SU-DHL-6 (cell line): ENCODE data around the gene LLGL2.

Experiments used
- H2AFZ ChIP-seq: fragments of 200-600 bp; sonication (generic); 2 replicates; pipeline ENCODE4 v1.6.1; 2014; ENCODE audit warnings: low read depth, mild to moderate bottlenecking, moderate library complexity, mixed read lengths, antibody characterized with exemption, low read length; ENCODE audit not compliant: severe bottlenecking
- H3F3A ChIP-seq: fragments of 200-600 bp; shearing (Covaris generic); 2 replicates; pipeline ENCODE4 v1.6.0; 2016; ENCODE audit warnings: antibody characterized with exemption, mild to moderate bottlenecking; ENCODE audit not compliant: insufficient read depth
- H3K27ac ChIP-seq: fragments of 200-600 bp; sonication (generic); 2 replicates; pipeline ENCODE4 v1.5.1; 2016; ENCODE audit warnings: low read depth, mild to moderate bottlenecking, low read length, moderate library complexity, mixed read lengths
- H3K27me3 ChIP-seq: fragments of 200-600 bp; sonication (generic), shearing (Covaris generic); 2 replicates; pipeline ENCODE4 v1.6.0; 2014; ENCODE audit warnings: mild to moderate bottlenecking, low read length
- H3K36me3 ChIP-seq: fragments of 200-600 bp; sonication (generic); 2 replicates; pipeline ENCODE4 v1.6.1; 2014; ENCODE audit warnings: mild to moderate bottlenecking, low read length, mixed read lengths
- H3K4me2 ChIP-seq: fragments of 300-600, 200-600 bp; shearing (Covaris generic), sonication (generic); 2 replicates; pipeline ENCODE4 v1.6.0; 2014; ENCODE audit warnings: low read length, low read depth, mild to moderate bottlenecking; ENCODE audit not compliant: poor library complexity, severe bottlenecking
- H3K4me3 ChIP-seq: fragments of 200-600 bp; sonication (generic); 2 replicates; pipeline ENCODE4 v1.5.1; 2014; ENCODE audit warnings: antibody characterized with exemption, low read length, mild to moderate bottlenecking, mixed read lengths; ENCODE audit not compliant: insufficient read depth, poor library complexity, severe bottlenecking
- H3K79me2 ChIP-seq: fragments of 200-600 bp; sonication (generic); 2 replicates; pipeline ENCODE4 v1.6.1; 2014; ENCODE audit warnings: mild to moderate bottlenecking, low read length, moderate library complexity; ENCODE audit not compliant: insufficient read depth
- H3K9ac ChIP-seq: fragments of 200-600 bp; sonication (generic); 2 replicates; pipeline ENCODE4 v1.7.0; 2014; ENCODE audit warnings: mild to moderate bottlenecking, low read length
- H3K9me2 ChIP-seq: fragments of 200-600 bp; sonication (generic); replicated peaks from 2 replicates; pipeline ENCODE4 v1.6.1; 2014; ENCODE audit warnings: low read length; ENCODE audit not compliant: insufficient read depth
- H3K9me3 ChIP-seq: fragments of 200-600 bp; sonication (generic); 2 replicates; pipeline ENCODE4 v1.6.1; 2014; ENCODE audit warnings: low read length, mixed read lengths; ENCODE audit not compliant: insufficient read depth
- H4K20me1 ChIP-seq: fragments of 200-600 bp; sonication (generic); 2 replicates; pipeline ENCODE4 v1.6.1; 2014; ENCODE audit warnings: low read depth, mild to moderate bottlenecking, antibody characterized with exemption, low read length, moderate library complexity, mixed read lengths
- EZH2phosphoT487 ChIP-seq: fragments of 200-600 bp; sonication (generic), shearing (Covaris generic); conservative IDR thresholded peaks from 2 replicates; pipeline ENCODE4 v1.6.1; 2018; ENCODE audit warnings: mild to moderate bottlenecking, antibody characterized with exemption, low read length, moderate library complexity, mixed read lengths
- TF ChIP-seq, protein P1 (sequence below): fragments of 200-600 bp; sonication (generic); IDR thresholded peaks from one replicate; pipeline ENCODE4 v1.5.1; 2017; ENCODE audit warnings: antibody characterized with exemption, mild to moderate bottlenecking, low read length, moderate library complexity; ENCODE audit not compliant: insufficient read depth, poor library complexity, severe bottlenecking

LLGL2 gene

DNA sequence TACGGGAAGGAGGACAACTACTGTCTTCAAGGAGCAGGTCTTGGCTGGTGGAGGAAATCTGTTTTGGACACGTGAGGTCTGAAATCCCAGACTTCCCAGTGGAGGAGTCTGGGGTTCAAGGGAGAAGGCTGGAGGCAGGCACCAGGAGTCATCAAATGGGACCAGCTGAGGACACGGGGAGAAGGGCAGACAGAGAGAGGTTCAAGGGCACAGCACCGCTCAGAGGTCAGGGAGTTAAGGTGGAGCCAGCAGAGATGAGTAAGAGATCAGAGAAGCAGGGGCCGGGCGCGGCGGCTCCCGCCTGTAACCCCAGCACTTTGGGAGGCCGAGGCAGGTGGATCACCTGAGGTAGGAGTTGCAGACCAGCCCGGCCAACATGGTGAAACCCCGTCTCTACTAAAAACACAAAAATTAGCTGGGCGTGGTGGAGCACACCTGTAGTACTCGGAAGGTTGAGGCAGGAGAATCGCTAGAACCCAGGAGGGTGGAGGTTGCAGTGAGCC lies 97.3 kb downstream of the LLGL2 start:
- Histone ChIP-seq H3K36me3 (no peaks in the 10 kb centered on the region), H3K27ac (no peak overlapping the region), H4K20me1 (no peaks in the 10 kb centered on the region), H3K79me2 (no peaks in the 10 kb centered on the region), H3K27me3 (no peaks in the 10 kb centered on the region), H3K9ac (no peak overlapping the region), H3K9me3 (no peaks in the 10 kb centered on the region), H3K9me2 (no peaks in the 10 kb centered on the region), H2AFZ (no peak overlapping the region), H3K4me3 (no peak overlapping the region), H3F3A (no peaks in the 10 kb centered on the region), H3K4me2 (no peak overlapping the region)
- no peak for TF ChIP-seq EZH2phosphoT487
- TF ChIP-seq, protein P1, sequence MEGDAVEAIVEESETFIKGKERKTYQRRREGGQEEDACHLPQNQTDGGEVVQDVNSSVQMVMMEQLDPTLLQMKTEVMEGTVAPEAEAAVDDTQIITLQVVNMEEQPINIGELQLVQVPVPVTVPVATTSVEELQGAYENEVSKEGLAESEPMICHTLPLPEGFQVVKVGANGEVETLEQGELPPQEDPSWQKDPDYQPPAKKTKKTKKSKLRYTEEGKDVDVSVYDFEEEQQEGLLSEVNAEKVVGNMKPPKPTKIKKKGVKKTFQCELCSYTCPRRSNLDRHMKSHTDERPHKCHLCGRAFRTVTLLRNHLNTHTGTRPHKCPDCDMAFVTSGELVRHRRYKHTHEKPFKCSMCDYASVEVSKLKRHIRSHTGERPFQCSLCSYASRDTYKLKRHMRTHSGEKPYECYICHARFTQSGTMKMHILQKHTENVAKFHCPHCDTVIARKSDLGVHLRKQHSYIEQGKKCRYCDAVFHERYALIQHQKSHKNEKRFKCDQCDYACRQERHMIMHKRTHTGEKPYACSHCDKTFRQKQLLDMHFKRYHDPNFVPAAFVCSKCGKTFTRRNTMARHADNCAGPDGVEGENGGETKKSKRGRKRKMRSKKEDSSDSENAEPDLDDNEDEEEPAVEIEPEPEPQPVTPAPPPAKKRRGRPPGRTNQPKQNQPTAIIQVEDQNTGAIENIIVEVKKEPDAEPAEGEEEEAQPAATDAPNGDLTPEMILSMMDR = no peak

GRCh38 chr17:75623386-75623785 lies 97.9 kb downstream of the LLGL2 start:
- no peak overlapping the region for H3K27ac ChIP-seq
- no peaks in the 10 kb centered on the region for H3F3A ChIP-seq
- TF ChIP-seq EZH2phosphoT487 = no peak
- TF ChIP-seq, protein P1 = no peak
- no peak overlapping the region for H2AFZ ChIP-seq
- no peaks in the 10 kb centered on the region for H3K36me3 ChIP-seq
- no peaks in the 10 kb centered on the region for H3K9me2 ChIP-seq
- H3K4me2 ChIP-seq = no peak overlapping the region
- H3K4me3 ChIP-seq = no peak overlapping the region
- H3K27me3 ChIP-seq = no peaks in the 10 kb centered on the region
- no peak overlapping the region for H3K9ac ChIP-seq
- H3K79me2 ChIP-seq = no peaks in the 10 kb centered on the region
- no peaks in the 10 kb centered on the region for H4K20me1 ChIP-seq
- H3K9me3 ChIP-seq = no peaks in the 10 kb centered on the region

DNA sequence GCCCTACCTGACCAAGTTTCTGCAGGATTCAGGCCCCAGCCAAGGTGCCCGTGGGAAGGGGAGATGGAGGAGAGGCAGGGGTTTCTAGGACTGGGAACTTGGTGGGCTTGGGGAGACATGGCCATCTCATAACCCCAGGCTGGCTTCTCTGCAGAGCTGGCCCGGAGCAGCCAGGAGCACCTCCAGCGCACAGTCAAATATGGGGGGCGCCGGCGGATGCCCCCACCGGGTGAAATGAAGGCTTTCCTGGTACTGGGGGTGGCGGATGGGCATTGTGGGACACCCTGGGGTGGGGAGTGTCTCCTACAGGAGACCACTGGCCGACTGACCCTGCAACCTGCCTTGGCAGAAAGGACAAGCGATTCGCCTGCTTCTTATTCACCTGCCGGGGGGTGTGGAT lies 98.5 kb downstream of the LLGL2 start:
- Histone ChIP-seq H3K79me2 (no peaks in the 10 kb centered on the region), H3K9me2 (no peaks in the 10 kb centered on the region), H3K27me3 (no peaks in the 10 kb centered on the region), H3K4me3 (no peak overlapping the region), H3F3A (no peaks in the 10 kb centered on the region), H4K20me1 (no peaks in the 10 kb centered on the region), H2AFZ (no peak overlapping the region), H3K27ac (no peak overlapping the region), H3K4me2 (no peak overlapping the region), H3K9ac (no peak overlapping the region), H3K36me3 (no peaks in the 10 kb centered on the region), H3K9me3 (no peaks in the 10 kb centered on the region)
- no peak for TF ChIP-seq EZH2phosphoT487
- TF ChIP-seq, protein P1 = no peak
